ENCODE results near the gene HSD17B14.
"Not testable (repeated sequence)": the region's sequence is repeated elsewhere in the genome, so short reads cannot be mapped to it uniquely, and the experiment has no call there.

Gene HSD17B14

GRCh38 chr19:48868114-48868886 lies 32.0 kb upstream of the HSD17B14 start, which contains the start of gene PLEKHA4:
Gene PLEKHA4, minus strand, starts transcription at chr19:48868617. Its CDS starts 997 bp downstream, at chr19:48867620.
- DNase-seq (ENCODE audit: extremely low spot score, insufficient read length, low read depth) (no peak), FAIRE-seq (no peak)

GRCh38 chr19:48867746-48868113 lies 31.4 kb upstream of the HSD17B14 start:
- DNase-seq (ENCODE audit: extremely low spot score, insufficient read length, low read depth) (no peak), FAIRE-seq (no peak)

- no peak for DNase-seq (ENCODE audit: extremely low spot score, insufficient read length, low read depth)
- FAIRE-seq, result no peak
Observed at GRCh38 chr19:48867123-48867745, 30.9 kb upstream of the HSD17B14 start.

GRCh38 chr19:48866692-48867091 lies 30.4 kb upstream of the HSD17B14 start:
- FAIRE-seq (no peak), DNase-seq (ENCODE audit: extremely low spot score, insufficient read length, low read depth) (no peak)

GRCh38 chr19:48862827-48863226 lies 26.5 kb upstream of the HSD17B14 start:
- DNase-seq (ENCODE audit: extremely low spot score, insufficient read length, low read depth), result no peak
- no peak for FAIRE-seq

- no peak for FAIRE-seq
Observed at GRCh38 chr19:48861313-48861712, 25.0 kb upstream of the HSD17B14 start.

GRCh38 chr19:48859711-48860572 lies 23.7 kb upstream of the HSD17B14 start:
- DNase-seq (ENCODE audit: extremely low spot score, insufficient read length, low read depth) (peak; percentile 52), FAIRE-seq (peak; percentile 81)

More at GRCh38 chr19:48861313-48861712, 25.0 kb upstream of the HSD17B14 start:
- DNase-seq (ENCODE audit: extremely low spot score, insufficient read length, low read depth), result no peak

- DNase-seq (ENCODE audit: extremely low spot score, insufficient read length, low read depth) (no peak), FAIRE-seq (peak; percentile 51)
Observed at GRCh38 chr19:48858984-48859710, 22.9 kb upstream of the HSD17B14 start.

GRCh38 chr19:48856921-48857320 lies 20.6 kb upstream of the HSD17B14 start:
- no peak for FAIRE-seq
- DNase-seq (ENCODE audit: extremely low spot score, insufficient read length, low read depth), result no peak

- DNase-seq (ENCODE audit: extremely low spot score, insufficient read length, low read depth) (no peak), FAIRE-seq (no peak)
Observed at GRCh38 chr19:48854103-48854502, 17.8 kb upstream of the HSD17B14 start.

GRCh38 chr19:48853483-48853882 lies 17.2 kb upstream of the HSD17B14 start:
- DNase-seq (ENCODE audit: extremely low spot score, insufficient read length, low read depth) (no peak), FAIRE-seq (no peak)

GRCh38 chr19:48852292-48852691 lies 16.0 kb upstream of the HSD17B14 start:
- DNase-seq (ENCODE audit: extremely low spot score, insufficient read length, low read depth) (no peak), FAIRE-seq (no peak)

GRCh38 chr19:48846659-48847058 lies 10.4 kb upstream of the HSD17B14 start:
- DNase-seq (ENCODE audit: extremely low spot score, insufficient read length, low read depth); FAIRE-seq: not testable (repeated sequence)

- DNase-seq (ENCODE audit: extremely low spot score, insufficient read length, low read depth), result no peak
- no peak for FAIRE-seq
Observed at GRCh38 chr19:48845384-48845783, 9.1 kb upstream of the HSD17B14 start.

GRCh38 chr19:48844472-48844871 lies 8.2 kb upstream of the HSD17B14 start:
- no peak for FAIRE-seq
- DNase-seq (ENCODE audit: extremely low spot score, insufficient read length, low read depth), result no peak

GRCh38 chr19:48842789-48843162 lies 6.5 kb upstream of the HSD17B14 start:
- FAIRE-seq, result peak; percentile 73
- no peak for DNase-seq (ENCODE audit: extremely low spot score, insufficient read length, low read depth)

GRCh38 chr19:48841571-48841970 lies 5.3 kb upstream of the HSD17B14 start:
- no peak for FAIRE-seq

GRCh38 chr19:48841047-48841446 lies 4.8 kb upstream of the HSD17B14 start:
- DNase-seq (ENCODE audit: extremely low spot score, insufficient read length, low read depth) (no peak), FAIRE-seq (no peak)

More at GRCh38 chr19:48841571-48841970, 5.3 kb upstream of the HSD17B14 start:
- no peak for DNase-seq (ENCODE audit: extremely low spot score, insufficient read length, low read depth)

GRCh38 chr19:48837687-48838086 lies 1.4 kb upstream of the HSD17B14 start:
- DNase-seq (ENCODE audit: extremely low spot score, insufficient read length, low read depth) (no peak), FAIRE-seq (no peak)

- FAIRE-seq, result peak; percentile 90
- peak; percentile 83 for DNase-seq (ENCODE audit: extremely low spot score, insufficient read length, low read depth)
Observed at GRCh38 chr19:48837051-48837524, 797 bp upstream of the HSD17B14 start.

All from GM18507 (cell line).